Measurements from ENCODE around the gene RAB11FIP3. TPM values are rescaled to one million over a fixed set of nuclear protein-coding genes. Genes with fewer than 3 reads are reported as not detected.
A peak's percentile ranks its signal among the peaks of the same experiment; 100 is the strongest.

RAB11FIP3 gene
- total and polyA plus RNA-seq, 9 of the 15 experiments (the other 6 are each of a cell fraction or from before 2014, with no cell fraction given): 0.46 to 13.1 (median 4.3) TPM

GRCh38 chr16:525520-526180 is 100.2 kb downstream of the RAB11FIP3 start:
- ChIA-PET CTCF (ENCODE audit: low intra/inter-chr PET ratio) (no interaction called here), POLR2A (interaction anchor here (0.6 to 1.4 kb wide), 4 partner anchors 11 to 1176 kb away, joined by 3 to 5 read pairs (median 3); no protein-coding TSS in a partner anchor)
- peak; percentile 5 for ATAC-seq
- peak in 2 of 4 experiments; percentile 41 to 82 for DNase-seq (ENCODE audit: extremely low read depth in 1 of 4, low spot score in 3 of 4)
- Histone ChIP-seq H3K4me3 (peak overlapping the region; percentile 68), H3K27me3 (ENCODE audit: control insufficient read depth in 2 of 2, insufficient read depth in 2 of 2, low read length in 2 of 2) (no peaks in the 10 kb centered on the region), H3K9ac (ENCODE audit: insufficient read depth in 1 of 2, low read depth in 2 of 2, low read length in 2 of 2) (peak overlapping the region; percentile 86 to 95), H3K9me3 (replicated peaks; ENCODE audit: control insufficient read depth, insufficient read depth, low read depth, low read length) (no peaks in the 10 kb centered on the region), H2AFZ (ENCODE audit: low read depth, low read length) (no peak overlapping the region), H3K9me1 (ENCODE audit: control insufficient read depth, insufficient read depth, low read length) (peaks cover 13% of the 10 kb centered on the region), H3K4me2 (ENCODE audit: insufficient read depth, low read length) (peak overlapping the region; percentile 81), H4K20me1 (replicated peaks; ENCODE audit: control insufficient read depth, insufficient read depth, low read length) (peaks cover 13% of the 10 kb centered on the region), H3K27ac (ENCODE audit: extremely low read depth, low read depth, low read length) (peak overlapping the region; percentile 98; the same call in 2 of the 3 replicates), H3K4me1 (replicated peaks in 1 of 2; ENCODE audit: control insufficient read depth in 2 of 2, insufficient read depth in 2 of 2, low read length in 2 of 2) (peaks cover 27 to 85% of the 10 kb centered on the region in 2 experiments), H3K79me2 (ENCODE audit: control insufficient read depth, insufficient read depth, low read length) (peaks cover 58% of the 10 kb centered on the region), H3K36me3 (ENCODE audit: control insufficient read depth, insufficient read depth, low read length) (peaks cover 25% of the 10 kb centered on the region; the same call in 2 of the 3 replicates)
- intact Hi-C loops (cut with micrococcal nuclease) (loop anchor here (5.0 kb wide), 1 partner anchor 42 kb away; the partner anchor contains the start of genes NHLRC4 and PIGQ), in situ Hi-C loops (cut with MboI) (no loop called here)
- WGBS (ENCODE audit: insufficient coverage, low coverage, missing lambda C conversion rate): 37% methylated on average over 12 of the region's 13 CpGs
- FAIRE-seq: peak; percentile 95
- BruUV-seq (replicated peaks): no TSS peak
- TF ChIP-seq ATF7 (IDR thresholded peaks at IDR 0.05) (peak; percentile 15; the same call in 1 of the 2 replicates), ZNF717 (CRISPR knock-in tag; IDR thresholded peaks at IDR 0.05) (no peak), GABPB1 (CRISPR knock-in tag; IDR thresholded peaks at IDR 0.05) (peak; percentile 40; the same call in 1 of the 2 replicates), REST (IDR thresholded peaks at IDR 0.05; ENCODE audit: borderline replicate concordance) (peak; percentile 46), REST (CRISPR knock-in tag; IDR thresholded peaks at IDR 0.05; ENCODE audit: low read depth) (no peak), ZNF507 (tag; conservative IDR thresholded peaks at IDR 0.05) (no peak), JUND (IDR thresholded peaks at IDR 0.05; ENCODE audit: borderline replicate concordance, low read depth, low read length) (peak; percentile 89), JUND (tag; IDR thresholded peaks at IDR 0.05; ENCODE audit: borderline replicate concordance, low read depth, low read length) (peak; percentile 84; the same call in 2 of the 3 replicates), TFAP4 (CRISPR knock-in tag; IDR thresholded peaks at IDR 0.05; ENCODE audit: borderline replicate concordance) (peak; percentile 22; the same call in 1 of the 2 replicates), ESRRA (IDR thresholded peaks at IDR 0.05; ENCODE audit: borderline replicate concordance, low read depth) (peak; percentile 71; the same call in 1 of the 2 replicates), TBP (optimal IDR thresholded peaks at IDR 0.05; ENCODE audit: low read depth, low read length) (peak; percentile 17)

Measured in K562 (cell line).